ENCODE measurements around the gene UNC5A. TPM values are rescaled to one million over a fixed set of nuclear protein-coding genes. Genes with fewer than 3 reads are reported as not detected.

UNC5A gene
- polyA plus RNA-seq, 1 of the 3 experiments (the other 2 are of a cell fraction), result 0.46 TPM

GRCh38 chr5:176788941-176789872 is 21.2 kb upstream of the UNC5A start (continued):
- TF ChIP-seq ZBTB33 (IDR thresholded peaks at IDR 0.05; ENCODE audit: borderline replicate concordance, low read depth), result no peak
- no peak for TF ChIP-seq SIN3A (IDR thresholded peaks at IDR 0.05; ENCODE audit: borderline replicate concordance, low read depth, low read length)
- TF ChIP-seq TAF1 (IDR thresholded peaks at IDR 0.05; ENCODE audit: borderline replicate concordance, low read depth, low read length), result no peak
- TF ChIP-seq NFIC (IDR thresholded peaks at IDR 0.05; ENCODE audit: borderline replicate concordance), result no peak
- TF ChIP-seq, protein P1, sequence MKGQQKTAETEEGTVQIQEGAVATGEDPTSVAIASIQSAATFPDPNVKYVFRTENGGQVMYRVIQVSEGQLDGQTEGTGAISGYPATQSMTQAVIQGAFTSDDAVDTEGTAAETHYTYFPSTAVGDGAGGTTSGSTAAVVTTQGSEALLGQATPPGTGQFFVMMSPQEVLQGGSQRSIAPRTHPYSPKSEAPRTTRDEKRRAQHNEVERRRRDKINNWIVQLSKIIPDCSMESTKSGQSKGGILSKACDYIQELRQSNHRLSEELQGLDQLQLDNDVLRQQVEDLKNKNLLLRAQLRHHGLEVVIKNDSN (IDR thresholded peaks at IDR 0.05; ENCODE audit: borderline replicate concordance, low read depth), result no peak

DNA sequence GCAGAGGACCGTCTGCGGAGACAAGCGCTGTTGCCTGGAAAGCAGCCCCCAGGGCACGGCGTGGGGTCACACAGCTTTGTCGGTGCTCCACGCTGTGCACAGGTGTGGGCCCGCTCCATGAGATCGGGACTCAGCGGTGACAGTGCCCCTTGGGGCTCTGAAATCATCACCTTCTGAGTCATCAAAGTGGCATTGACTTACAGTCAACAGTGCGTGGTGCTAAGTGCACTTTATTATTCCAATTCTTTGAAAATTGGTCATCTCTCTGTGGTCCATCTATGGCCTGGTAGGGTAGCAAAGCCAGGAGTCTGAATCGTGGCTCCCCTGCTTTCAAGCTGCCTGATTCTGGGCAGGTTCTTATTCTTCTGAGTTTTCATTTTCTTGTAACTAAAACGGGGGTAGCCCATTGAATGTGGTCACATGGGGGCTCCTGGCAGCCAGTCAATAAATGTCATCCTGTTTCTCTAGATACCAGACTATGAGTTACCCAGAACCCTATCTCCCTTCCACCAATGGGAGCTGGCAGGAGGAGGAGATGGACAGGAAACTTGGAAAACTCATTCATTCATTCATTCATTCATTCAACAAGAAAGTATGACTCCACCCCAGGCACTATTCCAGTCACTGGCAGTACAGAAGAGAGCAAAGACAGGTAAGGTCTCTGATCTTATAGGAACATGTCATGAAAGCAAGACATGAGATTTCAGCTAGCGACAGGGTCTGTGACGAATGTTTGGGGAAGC is 20.3 kb upstream of the UNC5A start:
- H3K9ac ChIP-seq, result no peak overlapping the region
- no peak overlapping the region for H3K4me2 ChIP-seq
- H3K4me1 ChIP-seq (ENCODE audit: control insufficient read depth in 1 of 2, insufficient read depth in 2 of 2, low read depth in 1 of 2, low read length in 1 of 2), result peaks cover 0 to 29% of the 10 kb centered on the region in 2 experiments; a peak in 2 of 4 replicates
- no peaks in the 10 kb centered on the region for H4K20me1 ChIP-seq (ENCODE audit: insufficient read depth)
- no peak overlapping the region for H3K4me3 ChIP-seq (ENCODE audit: low read depth in 2 of 2, low read length in 1 of 2)
- no peaks in the 10 kb centered on the region for H3K36me3 ChIP-seq (replicated peaks in 1 of 2; ENCODE audit: control insufficient read depth in 1 of 2, insufficient read depth in 2 of 2, low read length in 1 of 2)
- WGBS (ENCODE audit: low lambda C conversion rate), result 69% methylated on average over 15 of the region's 15 CpGs
- TF ChIP-seq RAD21 (IDR thresholded peaks at IDR 0.05; ENCODE audit: low read length), result no peak
- no peak for TF ChIP-seq TAF1 (IDR thresholded peaks at IDR 0.05; ENCODE audit: borderline replicate concordance, low read depth, low read length)
- no peak for TF ChIP-seq PBX3 (IDR thresholded peaks at IDR 0.05)
- TF ChIP-seq POLR2AphosphoS5 (IDR thresholded peaks at IDR 0.05; ENCODE audit: low read depth, low read length), result no peak
- no peak for TF ChIP-seq TEAD4 (IDR thresholded peaks at IDR 0.05; ENCODE audit: borderline replicate concordance, insufficient read depth)
- TF ChIP-seq MXI1 (IDR thresholded peaks at IDR 0.05; ENCODE audit: low read depth, low read length), result no peak
- no peak for DNase-seq
- no peaks in the 10 kb centered on the region; the same call in 1 of the 2 replicates for H3K27me3 ChIP-seq (ENCODE audit: insufficient read depth)
- H3K79me2 ChIP-seq (ENCODE audit: insufficient read depth), result no peaks in the 10 kb centered on the region
- no peaks in the 10 kb centered on the region for H3K9me2 ChIP-seq
- no peak overlapping the region for H3K27ac ChIP-seq (ENCODE audit: low read depth in 2 of 2, low read length in 1 of 2)
- no peaks in the 10 kb centered on the region for H3F3A ChIP-seq (replicated peaks; ENCODE audit: insufficient read depth)
- ChIA-PET CTCF (interaction anchor here (1.0 to 1.2 kb wide), 3 partner anchors 13 to 164 kb away, joined by 3 read pairs; no protein-coding TSS in a partner anchor), POLR2A (no interaction called here)
- H3K9me3 ChIP-seq, result no peaks in the 10 kb centered on the region
- no peak overlapping the region for H2AFZ ChIP-seq (ENCODE audit: low read depth)
